Inflammatory macrophage treated with lipopolysaccharide for 4 hours (primary cell): ENCODE measurements around the gene BRPF1.
"Not testable (repeated sequence)": the region's sequence is repeated elsewhere in the genome, so short reads cannot be mapped to it uniquely, and the experiment has no call there.

Experiments used
- DNase-seq: peaks from one replicate; pipeline ENCODE4 v3.0.0-alpha.2; 2020

BRPF1 gene

DNA sequence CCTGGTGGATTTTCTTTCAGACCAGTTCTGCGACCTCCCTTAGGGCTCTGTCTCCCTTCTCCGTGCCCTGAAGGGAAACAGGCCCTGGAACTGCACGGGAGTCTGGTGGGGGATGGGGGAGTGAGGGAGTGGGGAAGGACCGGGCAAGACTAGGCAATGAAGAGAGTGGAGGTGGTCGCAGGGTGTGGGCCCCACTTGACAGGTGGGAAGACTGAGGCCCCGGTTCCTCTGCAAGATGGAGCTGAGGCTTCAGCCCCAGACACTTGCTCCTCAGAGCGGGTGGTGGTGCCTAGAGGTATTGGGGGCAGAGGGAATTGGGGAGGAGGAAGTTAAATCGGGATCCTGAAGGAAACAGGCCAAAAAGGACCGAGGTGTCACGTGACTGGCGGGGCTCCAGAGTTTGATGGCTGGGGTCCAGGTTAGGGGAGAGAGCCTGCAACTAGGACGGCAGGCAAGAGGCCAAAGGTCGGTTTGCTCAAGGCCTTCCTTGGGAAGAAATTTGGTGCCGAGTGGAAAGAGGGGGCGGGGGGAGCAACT is 38.8 kb downstream of the BRPF1 start:
- no peak for DNase-seq

DNA sequence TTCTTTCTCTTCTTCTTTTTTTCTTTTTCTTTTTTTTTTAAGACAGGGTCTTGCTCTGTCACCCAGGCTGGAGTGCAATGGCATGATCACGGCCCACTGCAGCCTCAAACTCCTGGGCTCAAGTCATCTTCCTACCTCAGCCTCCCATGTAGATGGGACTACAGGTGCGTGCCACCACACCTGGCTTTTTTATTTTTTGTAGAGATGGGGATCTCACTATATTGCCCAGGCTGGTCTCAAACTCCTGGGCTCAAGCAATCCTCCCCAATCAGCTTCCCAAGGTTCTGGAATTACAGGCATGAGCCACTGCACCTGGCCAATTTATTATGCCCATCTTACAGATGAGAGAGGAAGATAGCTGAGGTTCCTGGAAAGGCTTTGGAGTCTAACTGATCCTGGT is 39.5 kb downstream of the BRPF1 start:
- not testable (repeated sequence) for DNase-seq

DNA sequence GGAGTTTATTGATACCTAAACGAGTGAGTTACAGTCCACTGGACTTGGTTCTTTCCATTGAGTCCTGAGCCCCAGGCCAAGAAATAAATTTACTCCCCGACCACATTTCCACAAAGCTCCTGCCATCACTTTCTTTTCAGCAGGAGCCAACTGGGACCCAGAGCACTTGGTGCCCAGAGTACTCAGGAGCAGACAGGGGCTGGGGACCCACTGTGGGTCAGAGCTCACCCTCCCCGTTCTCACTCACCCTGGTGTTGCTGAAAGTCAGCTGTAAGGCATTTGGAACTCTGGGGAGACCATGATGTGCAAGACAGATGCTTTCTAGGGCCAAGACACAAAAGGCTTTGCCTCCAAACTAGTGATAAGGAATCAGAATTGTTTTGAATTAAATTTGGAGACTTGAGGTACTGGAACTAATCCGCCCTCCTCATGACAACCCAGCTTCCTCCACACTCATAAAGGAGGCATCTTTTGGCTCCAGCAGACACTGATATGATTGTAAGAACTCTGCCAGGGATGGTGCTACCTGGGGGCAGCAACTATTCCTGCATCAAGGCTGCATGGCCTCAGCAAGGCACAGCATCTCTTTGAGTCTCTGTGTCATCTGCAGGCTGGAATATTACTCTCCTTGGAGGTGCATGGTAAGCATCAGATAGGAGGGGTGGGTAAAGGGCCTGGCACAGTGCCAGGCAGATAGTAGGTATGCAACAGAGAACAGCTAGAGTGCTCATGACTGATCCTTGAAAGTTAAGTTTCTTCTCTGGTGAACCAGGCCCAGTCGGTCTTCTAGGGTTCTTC is 45.6 kb downstream of the BRPF1 start:
- no peak for DNase-seq

DNA sequence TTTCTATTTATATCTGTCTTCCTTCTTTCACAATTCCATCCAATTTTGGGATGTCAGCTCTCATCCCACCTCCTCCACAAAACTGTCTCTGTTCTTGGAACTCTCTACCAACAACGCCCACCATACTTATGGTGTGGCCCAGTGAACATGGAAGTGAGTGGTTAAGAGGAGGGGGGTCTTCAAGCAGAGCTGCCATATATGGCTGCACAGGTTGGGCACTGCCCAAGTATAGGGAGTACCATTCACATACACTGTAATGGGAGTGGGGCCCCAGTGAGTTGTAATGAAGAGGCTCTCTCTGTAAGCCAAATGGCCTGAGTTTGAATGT is 46.1 kb downstream of the BRPF1 start:
- DNase-seq: peak; percentile 29

DNA sequence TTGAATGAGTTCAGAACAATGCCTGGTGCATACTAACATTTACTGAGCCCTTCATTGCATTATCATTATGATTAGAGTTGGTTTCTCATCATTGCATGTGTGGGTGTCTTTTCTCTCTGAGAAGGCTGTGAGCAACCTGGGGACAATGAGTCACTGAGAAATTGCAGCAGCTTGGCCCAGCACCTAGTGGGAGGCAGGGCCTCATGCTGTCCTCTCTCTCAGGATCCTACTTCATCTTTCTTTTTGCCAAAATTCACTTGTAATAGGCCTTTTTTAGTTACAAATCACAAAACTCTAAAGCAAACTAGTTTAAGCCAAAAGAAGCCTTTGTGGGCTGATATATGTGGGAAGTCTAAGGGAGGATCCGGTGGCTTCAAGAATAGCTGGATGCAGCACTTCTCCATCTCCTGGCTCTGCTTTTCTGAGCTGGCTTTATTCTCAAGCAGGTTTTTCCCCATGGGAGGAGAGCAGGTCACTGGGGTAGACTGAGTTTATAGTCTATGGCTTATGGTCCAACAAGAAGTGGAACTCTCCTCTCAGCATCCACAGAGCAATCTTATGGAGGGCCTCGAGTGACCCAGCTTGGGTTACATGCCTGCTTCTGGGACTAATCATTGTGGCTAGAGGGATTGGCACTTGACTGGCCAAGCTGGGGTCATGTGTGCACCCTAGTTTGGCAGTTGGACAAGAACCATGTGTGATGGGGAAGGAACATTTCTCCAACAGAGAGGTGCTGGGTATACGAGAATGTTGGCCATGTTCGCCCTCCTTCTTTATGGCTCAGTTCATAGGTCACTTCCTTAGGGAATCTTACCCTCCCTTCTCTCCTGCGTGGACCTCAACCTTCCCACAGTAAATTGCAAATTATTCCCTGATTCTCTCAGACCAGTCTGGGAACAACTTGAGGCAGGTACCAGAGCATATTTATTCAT is 46.9 kb downstream of the BRPF1 start:
- DNase-seq: peak; percentile 87

DNA sequence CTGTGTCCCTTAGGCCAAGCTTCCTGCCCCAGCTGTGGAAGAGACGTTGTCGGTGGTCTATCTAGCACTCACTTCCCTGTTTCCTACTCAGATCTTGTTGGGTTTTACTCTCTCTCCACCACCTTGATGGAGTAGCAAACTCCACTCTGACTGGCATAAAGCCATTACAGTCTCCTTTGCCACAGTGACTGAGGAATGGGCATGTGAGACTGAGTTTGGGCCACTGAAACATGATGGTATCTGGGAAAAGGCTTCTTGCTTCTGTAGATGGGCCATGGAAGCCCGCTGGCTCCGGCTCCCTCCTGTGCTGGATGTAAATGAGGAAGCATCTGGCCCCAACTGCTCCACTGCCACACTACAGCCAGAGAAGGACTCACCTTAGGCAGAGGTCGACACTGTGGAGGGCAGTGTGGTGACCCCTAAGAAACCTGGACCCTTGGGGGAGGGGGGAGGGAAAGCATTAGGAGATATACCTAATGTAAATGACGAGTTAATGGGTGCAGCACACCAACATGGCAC is 47.6 kb downstream of the BRPF1 start:
- no peak for DNase-seq

DNA sequence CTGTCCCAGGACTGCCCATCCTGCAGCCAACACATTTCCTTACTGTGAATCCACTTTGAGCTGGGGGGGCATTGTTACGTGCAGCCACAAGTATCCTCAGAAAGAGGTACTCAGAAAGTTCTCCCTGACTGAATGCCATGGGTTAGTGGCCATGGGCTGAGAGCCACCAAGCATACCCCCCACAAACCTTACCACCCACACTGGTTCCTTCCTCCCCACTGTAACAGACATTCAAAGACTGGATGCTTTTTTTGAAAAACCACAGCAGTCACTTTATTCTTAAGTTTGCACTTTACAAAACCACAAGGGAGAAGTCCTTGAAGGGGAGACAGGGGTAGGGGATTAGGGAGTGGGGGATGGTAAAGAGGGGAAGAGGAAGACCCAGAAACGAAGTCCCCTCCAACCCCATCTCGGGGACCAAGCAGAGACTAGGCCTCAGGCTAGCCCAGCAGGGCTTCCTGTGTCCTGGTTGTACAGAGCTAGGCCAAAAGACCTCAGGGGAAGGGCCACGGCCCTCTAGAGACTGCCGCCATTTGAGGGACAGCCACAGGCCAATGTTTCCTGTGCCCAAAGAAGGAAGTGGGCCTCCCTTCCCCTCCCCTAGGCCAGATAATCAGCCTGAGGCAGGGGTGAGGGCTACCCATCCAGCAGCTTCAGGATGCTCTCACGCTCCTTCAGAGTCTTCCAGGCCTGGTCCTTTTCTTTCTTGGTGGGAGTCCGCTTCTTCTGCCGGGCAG is 48.4 kb downstream of the BRPF1 start:
- peak; percentile 40 for DNase-seq

DNA sequence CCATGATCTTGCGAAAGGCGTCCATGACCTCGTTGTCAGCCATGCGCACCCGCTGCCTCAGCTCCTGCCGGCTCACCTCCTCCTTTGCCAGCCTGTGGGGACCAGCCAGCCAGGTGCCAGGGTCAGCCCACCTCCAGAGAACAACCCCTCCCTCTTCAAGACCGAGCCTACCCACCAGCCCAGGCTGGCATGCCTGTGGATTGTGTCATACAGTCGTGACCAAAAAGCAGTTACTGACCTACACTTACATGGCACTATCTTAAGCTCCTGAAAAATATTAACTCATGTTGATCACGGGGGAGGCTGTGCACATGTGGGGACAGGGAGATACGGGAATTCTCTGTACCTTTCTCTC is 48.9 kb downstream of the BRPF1 start:
- DNase-seq: no peak

DNA sequence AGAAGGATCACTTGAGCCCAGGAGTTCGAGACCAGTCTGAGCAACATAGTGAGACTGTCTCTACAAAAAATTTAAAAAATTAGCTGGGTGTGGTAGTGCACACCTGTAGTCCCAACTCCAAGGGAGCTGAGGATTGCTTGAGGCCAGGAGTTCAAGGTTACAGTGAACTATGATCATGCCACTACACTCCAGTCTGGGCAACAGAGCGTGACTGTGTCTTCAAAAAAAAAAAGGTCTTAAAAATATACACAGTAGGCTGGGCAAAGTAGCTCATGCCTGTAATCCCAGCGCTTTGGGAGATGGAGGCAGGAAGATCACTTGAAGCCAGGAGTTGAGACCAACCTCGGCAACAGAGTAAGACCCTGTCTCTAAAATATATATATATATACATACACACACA is 49.4 kb downstream of the BRPF1 start:
- DNase-seq: no peak

DNA sequence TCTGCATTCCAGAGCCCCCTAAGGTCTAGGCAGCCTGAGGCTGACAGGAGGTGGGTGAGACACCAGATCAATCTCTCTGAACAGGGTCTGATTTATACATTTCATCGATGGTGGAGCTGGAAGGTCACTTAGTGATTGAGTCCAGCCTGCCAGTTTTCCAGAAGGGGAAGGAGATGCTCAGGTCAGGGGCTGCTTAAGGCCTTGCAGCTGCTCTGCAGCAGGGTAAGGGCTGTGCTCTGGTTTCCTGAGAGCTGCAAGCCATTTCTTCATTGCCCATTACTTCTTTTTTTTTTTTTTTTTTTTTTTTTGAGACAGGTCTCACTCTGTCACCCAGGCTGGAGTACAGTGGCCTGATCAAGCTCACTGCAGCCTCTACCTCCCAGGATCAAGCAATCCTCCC is 50.0 kb downstream of the BRPF1 start:
- no peak for DNase-seq

DNA sequence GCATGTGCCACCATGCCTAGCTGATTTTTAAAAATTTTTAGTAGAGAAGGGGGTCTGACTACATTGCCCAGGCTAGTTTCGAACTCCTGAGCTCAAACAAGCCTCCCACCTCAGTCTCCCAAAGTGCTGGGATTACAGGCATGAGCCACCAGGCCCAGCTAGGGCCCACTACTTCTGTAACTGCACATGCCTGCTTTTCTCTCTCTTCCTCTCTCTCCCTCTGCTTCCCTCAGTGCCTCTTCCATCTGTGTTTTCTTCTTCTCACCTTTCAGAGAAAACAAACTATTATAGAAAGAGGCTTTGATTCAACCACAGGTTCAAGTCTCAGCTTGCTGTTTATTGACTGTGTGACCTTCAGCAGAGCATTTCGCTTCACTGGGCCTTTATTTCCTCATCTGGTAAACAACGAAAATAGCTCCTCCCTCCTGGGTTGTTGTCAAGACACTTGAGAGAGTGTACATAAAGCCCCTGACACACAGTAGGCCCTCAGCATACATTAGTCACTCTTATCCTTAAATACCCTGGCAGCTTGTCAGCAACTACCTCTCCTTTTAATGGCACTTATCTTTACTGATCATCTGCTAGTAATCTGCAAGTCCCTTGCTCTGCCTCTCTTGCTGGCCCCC is 50.6 kb downstream of the BRPF1 start:
- no peak for DNase-seq

DNA sequence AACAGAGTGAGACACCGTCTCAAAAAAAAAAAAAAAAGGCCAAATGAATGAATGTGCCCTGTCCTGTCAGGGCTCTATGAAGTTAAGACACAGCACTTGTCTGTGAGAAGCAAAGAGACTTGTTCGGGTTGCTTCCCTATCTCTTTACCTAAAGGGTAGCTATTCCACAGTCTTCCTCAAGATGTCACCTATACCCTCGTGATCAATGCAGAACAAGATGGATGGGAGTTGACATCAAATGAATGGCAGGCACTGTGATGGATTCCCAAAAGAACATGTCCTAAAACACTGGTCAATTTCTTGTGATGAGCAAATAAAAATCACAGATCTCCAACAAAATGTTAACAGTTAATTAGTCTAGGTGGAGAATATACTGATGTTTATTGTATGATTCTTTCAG is 51.2 kb downstream of the BRPF1 start:
- DNase-seq: no peak

DNA sequence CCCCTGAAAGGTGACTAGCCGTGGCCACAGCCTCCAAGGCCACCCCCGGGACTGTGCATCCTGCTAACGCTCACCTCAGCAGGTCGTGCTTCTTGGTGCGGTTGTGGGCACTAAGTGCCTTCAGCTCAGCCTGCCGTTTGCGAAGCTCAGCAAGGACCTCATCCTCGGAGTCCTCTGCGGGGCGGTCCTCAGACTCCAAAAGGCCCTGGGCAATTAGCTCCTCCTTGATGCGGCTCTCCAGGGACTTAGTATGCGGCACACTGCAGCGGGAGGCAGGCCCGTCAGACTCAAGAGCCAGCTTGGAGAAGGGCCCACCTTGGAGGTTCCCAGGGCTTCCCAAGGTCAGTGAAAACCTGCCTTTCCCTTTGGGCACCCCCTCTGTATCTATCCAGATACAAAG is 52.4 kb downstream of the BRPF1 start:
- no peak for DNase-seq

DNA sequence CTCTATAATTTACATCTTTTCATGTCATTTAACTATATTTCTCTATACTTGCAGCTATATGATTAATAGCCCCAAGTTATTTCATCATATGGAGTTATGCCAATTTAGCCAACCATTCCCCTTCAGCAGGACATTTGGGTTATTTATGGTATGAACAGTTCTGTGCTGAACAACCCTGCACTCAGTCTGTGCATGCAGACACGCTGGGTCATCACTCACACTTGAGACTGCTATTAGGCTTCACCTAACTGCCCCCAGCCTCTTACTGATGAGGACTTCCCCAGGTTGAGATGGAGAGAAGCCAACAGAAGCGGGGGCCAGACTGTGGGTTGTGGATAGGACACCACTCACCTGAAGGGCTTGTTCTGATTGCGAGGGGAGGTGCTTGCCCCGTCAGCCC is 53.4 kb downstream of the BRPF1 start:
- DNase-seq: no peak

DNA sequence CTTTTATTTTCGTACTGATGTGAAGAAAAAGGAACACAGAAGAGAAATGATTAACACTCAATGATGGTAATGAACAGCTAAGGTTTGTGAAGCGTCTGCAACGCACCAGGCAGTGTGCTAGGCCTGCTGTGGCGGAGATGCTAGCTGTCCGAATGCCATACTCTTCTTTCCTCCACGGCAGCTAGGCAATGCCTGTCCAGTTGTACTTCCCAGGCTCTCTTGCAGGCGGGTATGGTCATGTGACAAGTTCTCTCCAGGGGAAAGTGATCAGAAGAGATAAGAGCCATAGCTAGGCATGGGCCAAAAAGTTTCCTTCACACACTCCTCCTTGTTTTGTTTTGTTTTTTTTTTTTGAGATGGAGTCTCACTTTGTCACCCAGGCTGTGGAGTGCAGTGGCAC is 54.1 kb downstream of the BRPF1 start:
- no peak for DNase-seq

DNA sequence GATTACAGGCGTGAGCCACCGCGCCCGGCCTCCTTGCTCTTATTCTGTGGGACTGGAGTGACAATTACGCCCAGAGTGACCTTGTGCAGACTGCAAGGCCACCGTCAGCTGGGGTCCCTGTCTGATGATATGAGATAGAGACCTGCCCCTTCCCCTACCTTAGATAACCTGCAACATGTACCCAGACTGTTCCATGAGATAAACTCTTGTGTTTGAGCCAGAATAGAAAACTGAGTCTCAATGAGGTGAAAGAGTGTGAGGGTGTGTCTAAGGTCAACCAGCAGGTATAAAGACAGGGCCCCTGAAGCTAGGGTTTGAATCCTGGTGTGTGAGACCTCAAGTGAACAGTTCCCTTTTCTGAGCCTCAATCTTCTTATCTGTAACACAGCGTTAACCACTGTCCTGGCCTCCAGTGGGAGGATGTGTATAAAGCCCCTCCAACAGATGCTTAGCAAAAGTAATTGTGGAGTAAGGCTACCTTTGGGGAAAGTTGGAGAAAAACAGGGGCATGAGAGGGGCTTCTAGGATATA is 54.7 kb downstream of the BRPF1 start:
- DNase-seq: no peak

DNA sequence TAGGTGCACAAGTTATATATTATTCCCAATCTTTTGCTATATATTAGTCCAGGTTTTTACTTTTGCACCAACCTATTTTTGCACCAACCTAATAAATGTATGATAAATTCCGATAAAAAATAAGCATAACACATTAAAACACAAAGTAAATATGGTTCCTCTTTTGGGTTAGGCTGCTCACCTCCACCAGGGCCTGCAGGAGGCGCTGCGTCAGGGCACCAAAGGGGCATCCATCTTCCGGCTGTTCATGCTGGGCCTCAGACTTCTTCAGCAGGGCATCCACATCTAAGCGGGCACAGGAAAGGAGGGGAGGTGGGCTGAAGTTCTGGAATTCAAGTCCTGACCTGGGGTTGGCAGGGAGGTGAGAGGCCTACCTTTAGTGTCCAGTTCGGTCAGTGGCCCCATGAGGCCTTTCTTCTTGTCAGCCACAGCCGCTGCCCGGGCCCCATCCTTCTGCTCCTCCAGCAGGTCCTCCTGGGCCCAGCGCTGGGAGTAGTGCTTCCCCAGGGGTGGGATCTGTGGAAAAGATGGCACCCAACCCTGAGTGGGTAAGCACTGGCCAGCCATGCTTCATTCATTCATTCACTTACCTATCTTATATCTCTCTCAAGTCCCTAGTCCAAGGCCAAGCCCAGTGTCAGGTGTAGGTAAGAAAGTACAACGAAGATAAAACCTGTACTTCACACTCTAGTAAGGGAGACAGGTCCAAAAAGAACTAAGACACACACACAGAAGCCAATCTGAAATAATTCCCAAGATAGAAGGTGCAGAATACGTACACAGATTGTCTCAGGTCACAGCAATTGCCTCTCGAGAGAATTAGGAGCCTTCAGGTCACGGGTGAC is 55.5 kb downstream of the BRPF1 start:
- DNase-seq: no peak

DNA sequence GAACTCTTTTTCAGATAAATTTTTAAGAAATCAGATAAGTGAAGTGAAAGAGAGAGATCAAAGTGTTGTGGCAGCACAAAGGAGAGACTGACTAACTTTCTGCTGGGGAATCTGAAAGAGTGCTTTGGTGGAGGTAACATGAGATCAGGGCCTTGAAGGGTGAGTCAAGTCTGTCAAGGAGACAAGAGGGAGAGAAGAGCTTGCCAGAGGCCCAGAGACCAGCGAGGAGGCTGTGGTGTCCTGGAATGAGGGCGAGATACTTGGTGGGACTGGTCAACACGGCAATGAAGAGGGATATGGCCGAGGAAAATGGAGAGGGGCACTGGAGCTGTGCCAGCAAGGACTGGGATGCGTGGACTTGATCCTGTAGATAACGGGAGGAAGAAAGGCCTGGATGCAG is 56.2 kb downstream of the BRPF1 start:
- no peak for DNase-seq

DNA sequence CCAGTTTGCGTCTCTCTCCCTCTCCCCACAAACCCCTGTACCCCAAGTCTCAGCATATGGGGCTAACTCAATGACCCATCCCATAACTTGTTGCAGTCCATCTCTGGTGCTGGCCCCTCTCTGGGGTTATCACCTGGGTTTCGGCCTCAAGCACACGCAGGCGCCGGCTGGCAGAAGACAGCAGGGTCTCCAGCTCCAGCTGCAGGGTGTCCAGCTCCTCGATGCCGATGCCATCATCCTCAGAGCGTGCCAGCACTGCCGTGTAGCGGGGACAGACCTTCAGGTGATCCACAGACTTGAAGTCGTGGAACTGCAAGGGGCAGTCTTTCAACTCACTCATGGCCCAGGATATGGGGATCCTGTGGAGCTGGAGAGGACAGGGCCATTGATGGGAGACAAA is 59.6 kb downstream of the BRPF1 start:
- no peak for DNase-seq

DNA sequence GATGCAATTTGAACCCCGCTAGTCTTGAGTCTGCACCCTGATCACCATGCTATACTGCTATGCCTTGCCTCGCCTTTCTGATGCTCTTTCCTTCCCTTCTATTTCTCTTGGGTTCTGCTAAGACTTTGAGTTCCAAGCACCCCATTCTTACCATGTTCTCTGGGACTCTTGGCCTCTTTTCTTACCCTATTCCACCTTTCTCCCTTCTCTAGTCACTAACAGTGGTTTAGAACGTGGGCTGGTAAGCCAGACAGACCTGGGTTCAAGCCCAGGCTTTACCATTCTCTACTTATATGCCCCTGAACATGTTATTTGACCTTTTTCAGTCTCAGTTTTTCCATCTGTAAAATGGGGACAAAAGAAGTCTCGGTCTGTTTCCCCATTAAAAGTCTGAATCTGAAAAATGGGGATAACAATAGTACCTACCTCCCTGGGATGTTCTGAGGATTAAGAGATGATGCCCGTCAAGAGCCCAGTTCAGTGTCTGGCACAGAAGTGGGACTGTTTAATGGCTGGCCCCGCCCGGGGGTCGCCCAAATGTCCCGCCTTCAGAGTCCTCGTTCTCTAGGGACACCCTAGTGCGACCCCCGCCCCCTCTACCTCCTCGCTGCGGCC is 60.4 kb downstream of the BRPF1 start:
- no peak for DNase-seq
